ENCODE results near the gene DNAH7.

DNA sequence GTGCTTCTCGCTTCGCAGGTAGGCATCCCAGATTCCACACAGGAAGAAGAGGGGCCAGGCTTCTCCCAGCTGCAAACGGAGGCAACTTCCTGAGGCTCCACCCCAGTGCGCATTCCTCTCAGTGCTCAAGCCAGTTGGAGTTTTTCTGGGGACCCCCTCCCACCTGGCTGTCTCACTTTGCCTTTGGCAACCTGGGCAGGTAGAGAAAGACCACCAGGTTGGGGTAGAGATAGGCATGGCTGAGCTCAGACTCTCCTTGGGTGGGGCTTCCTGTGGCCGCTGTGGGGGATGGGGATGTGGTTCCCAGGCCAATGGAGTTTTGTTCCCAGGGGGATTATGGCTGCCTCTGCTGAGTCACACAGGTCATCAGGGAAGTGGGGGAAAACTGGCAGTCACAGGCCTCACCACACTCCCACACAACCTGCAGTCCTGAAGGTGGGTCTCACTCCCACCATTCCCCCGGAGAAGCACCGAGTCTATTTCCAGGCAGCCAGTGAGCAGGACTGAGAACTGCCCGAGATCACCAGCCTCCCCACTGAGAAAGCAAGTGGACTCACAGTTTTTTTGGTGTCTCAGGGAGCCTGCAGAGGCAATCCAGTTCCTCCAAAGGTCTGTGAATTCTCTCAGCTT lies 373.5 kb downstream of the DNAH7 start:
- TF ChIP-seq, protein P1, sequence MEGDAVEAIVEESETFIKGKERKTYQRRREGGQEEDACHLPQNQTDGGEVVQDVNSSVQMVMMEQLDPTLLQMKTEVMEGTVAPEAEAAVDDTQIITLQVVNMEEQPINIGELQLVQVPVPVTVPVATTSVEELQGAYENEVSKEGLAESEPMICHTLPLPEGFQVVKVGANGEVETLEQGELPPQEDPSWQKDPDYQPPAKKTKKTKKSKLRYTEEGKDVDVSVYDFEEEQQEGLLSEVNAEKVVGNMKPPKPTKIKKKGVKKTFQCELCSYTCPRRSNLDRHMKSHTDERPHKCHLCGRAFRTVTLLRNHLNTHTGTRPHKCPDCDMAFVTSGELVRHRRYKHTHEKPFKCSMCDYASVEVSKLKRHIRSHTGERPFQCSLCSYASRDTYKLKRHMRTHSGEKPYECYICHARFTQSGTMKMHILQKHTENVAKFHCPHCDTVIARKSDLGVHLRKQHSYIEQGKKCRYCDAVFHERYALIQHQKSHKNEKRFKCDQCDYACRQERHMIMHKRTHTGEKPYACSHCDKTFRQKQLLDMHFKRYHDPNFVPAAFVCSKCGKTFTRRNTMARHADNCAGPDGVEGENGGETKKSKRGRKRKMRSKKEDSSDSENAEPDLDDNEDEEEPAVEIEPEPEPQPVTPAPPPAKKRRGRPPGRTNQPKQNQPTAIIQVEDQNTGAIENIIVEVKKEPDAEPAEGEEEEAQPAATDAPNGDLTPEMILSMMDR (optimal IDR thresholded peaks at IDR 0.05 in 1 of 3, IDR thresholded peaks at IDR 0.05 in 1 of 3, conservative IDR thresholded peaks at IDR 0.05 in 1 of 3; ENCODE audit: extremely low read depth in 1 of 3, insufficient read depth in 2 of 3, low read length in 3 of 3): no peak
- no peak for TF ChIP-seq EZH2 (IDR thresholded peaks at IDR 0.05; ENCODE audit: low read length)
